Activated CD8-positive, alpha-beta memory T cell treated with anti-CD3 and anti-CD28 coated beads, Interleukin-2, amount 50 U/mL, for 48 hours (primary cell): ENCODE results near the gene MAP4K4.
A peak's percentile ranks its signal among the peaks of the same experiment; 100 is the strongest.
"Not testable (repeated sequence)": the region's sequence is repeated elsewhere in the genome, so short reads cannot be mapped to it uniquely, and the experiment has no call there.

Experiments used
- DNase-seq: peaks from one replicate; pipeline ENCODE4 v3.0.0-alpha.2; 2020

The MAP4K4 gene

GRCh38 chr2:101882769-101883307, 185.3 kb downstream of the MAP4K4 start:
- DNase-seq: no peak

GRCh38 chr2:101883860-101884259, 186.4 kb downstream of the MAP4K4 start:
- no peak for DNase-seq

GRCh38 chr2:101884423-101884822, 186.9 kb downstream of the MAP4K4 start:
- no peak for DNase-seq

DNA sequence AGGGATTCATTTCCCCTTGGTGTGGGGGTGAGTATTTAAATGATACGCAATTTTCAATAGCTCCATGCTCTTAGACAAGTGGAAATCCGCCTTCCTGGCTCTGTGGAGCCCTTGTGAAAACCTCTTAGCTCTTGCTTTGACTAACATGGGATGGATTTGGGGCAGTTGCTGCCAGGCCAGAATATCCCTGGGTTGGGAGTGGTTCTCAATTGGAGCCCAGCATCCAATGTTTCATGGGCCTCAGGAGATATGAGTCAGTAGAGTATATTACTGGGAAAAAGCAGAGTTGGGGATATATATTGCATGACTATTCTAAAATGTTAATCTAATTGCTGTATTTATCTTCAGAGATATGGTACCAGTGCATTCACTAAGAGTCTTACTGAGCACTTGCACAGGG, 189.8 kb downstream of the MAP4K4 start:
- DNase-seq: no peak

GRCh38 chr2:101889460-101890098, 192.1 kb downstream of the MAP4K4 start:
- no peak for DNase-seq

GRCh38 chr2:101892377-101892776, 194.9 kb downstream of the MAP4K4 start:
- DNase-seq: no peak

GRCh38 chr2:101893681-101894381, 196.3 kb downstream of the MAP4K4 start:
- DNase-seq: no peak

DNA sequence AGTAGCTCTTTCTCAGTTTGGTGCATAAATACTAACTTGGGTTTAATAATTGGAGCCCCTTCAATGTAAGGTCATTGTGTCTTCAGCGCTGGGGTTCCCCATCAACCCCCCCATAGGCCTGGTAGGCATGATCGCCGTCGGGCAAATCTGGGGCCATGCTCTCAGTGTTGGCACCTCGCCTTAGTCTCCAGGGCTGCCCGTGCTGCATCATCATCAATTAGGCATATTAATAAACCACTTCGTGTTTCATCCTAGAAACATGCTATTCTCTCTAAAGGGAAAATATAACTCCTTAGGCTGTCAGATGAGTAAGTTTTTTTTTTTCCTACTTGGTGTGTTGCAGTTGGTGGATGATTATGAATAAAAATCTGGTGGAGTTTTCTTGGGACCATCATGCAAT, 197.5 kb downstream of the MAP4K4 start:
- DNase-seq: no peak

- DNase-seq: no peak
These were observed 198.4 kb downstream of the MAP4K4 start for GRCh38 chr2:101895819-101896322.

DNA sequence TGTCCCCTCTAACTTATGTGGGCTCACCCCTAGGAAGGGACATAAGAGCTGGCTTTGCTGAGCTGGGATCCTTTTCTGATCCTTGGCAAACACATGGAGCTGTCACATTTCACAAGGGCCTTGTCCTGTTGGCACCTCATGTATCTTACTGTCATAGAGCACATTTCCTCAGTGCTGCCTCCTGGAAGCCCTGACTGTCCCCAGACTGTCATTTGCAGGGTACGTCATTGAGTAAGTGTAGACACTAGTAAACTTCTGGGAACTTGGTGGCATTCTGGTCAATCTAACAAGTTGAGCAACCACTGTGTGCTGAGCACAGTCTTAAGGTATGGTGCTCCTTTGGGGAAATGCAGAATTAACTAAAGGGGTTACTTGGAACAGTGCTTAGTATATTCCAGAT, 199.8 kb downstream of the MAP4K4 start:
- DNase-seq: no peak

DNA sequence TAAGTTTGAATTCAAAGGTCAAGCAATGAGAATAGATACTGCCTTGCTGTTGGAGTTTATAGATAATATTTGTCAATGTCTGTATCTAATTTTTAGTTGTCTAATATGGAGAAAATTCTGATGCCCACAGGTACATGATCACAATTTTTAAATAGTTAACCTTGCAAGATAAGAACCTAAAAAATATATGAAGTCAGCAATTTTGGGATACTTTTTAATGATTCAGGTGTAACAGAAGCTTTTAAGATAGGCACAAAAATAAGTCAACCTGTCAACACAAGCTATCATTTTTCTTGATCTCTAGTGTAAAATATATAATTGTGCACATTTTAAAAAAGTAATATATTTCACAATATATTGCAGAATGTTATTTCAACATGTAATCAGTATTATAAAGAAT, 201.8 kb downstream of the MAP4K4 start:
- no peak for DNase-seq

DNA sequence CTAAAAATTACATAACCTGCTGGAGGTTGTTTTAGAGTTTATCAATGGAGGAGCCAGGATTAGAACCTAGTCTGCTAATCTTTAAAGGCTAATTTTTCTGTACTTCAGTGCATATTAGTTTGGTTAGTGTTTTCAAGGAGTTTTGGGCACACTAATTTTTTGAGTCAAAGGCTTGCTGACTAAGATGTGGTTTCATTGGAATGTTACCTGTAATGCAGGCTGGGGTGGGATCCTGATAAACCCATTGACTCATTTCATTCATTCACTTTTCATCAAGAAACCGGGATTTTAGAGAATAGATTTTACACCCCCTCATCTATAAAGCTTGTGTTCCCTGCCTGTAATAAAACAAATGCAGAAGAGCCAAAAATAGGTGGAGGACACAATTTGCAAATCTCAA, 202.4 kb downstream of the MAP4K4 start:
- DNase-seq: no peak

GRCh38 chr2:101900375-101900774, 202.9 kb downstream of the MAP4K4 start:
- peak; percentile 64 for DNase-seq

- DNase-seq: no peak
These were observed 203.7 kb downstream of the MAP4K4 start for GRCh38 chr2:101901241-101901640.

- DNase-seq: no peak
These were observed 204.7 kb downstream of the MAP4K4 start for GRCh38 chr2:101902169-101902568.

- DNase-seq: no peak
These were observed 207.4 kb downstream of the MAP4K4 start for GRCh38 chr2:101904916-101905315.

DNA sequence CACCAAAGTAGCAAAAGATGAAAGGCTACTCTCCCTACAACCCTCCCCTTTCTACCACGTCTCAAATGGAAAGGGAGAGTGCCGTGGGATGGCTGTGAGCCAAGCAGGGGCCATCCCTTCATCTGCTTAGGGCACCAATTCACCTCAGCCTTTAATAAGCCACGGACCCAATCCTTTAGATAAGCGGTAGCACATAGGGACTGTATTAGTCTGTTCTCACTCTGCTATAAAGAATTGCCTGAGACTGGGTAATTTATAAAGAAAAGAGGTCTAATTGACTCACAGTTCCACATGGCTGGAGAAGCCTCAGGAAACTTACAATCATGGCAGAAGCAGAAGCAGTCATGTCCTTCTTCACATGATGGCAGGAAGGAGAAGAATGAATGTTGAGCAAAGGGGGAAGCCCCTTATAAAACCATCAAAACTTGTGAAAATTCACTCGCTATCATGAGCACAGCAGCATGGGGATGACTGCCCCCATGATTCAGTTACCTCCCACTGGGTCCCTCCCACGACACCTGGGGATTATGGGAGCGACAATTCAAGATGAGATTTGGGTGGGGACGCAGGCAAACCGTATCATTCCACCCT, 208.3 kb downstream of the MAP4K4 start:
- no peak for DNase-seq

DNA sequence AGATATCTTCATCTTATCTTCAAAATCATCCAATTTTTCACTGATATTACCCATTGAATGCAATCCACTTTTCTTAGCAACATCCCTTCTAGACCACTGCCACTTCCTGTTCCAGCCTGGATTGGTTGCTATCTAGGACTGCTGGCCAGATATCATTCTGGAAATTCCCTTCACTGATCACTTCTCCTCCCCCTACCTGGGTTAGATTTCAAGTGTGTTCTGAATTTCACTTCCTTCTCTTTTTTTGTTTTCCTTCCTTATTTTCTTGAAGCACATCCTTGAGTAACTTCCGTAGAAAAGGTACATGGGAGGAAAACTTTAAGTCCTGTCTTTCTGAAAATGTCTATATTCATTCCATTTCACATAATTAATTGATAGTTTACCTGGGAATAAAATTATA, 212.3 kb downstream of the MAP4K4 start:
- no peak for DNase-seq

DNA sequence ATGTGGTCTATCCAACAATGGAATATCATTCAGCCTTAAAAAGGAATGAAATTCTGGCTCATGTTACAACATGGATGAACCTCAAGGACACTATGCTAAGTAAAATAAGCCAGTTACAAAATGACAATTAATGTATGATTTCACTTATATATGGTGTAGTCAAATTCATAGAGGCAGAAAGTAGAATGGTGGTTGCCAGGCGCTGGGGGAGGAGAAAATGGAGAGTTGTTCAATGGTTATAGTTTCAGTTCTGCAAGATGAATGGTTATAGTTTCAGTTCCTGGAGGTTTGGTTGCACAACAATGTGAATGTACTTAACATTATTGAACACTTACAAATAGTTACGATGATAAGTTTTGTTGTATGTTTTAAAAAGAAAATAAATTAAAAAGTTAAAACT, 215.0 kb downstream of the MAP4K4 start:
- no peak for DNase-seq

DNA sequence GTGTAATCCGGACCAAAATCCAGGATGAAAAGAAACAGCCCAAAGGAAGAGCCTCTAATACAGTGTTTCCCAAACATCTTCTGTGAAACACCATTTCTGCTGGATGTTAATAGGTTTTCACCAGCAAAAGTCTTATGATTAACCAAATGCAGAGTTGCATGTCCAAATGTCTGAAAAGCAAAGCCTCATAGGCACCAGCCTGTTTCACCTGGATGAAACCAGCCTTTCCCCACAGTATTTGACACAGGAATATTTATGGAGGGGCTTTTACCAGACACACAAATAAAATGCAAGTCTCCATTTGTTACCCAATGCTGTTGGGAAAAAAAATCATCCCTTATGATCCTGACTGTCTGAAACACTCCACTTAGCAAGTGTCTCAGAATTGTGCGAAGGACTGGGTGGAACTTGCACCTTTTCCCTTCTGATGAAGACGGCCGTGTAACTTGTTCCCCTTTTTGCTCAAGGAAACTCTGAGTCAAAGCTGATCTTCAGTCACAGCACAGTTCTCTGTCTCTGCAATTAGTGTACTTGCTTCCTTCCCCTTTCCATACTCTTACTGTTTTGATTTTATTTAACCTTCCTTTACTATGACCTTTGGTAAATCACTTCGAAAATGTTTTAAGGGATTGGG, 223.9 kb downstream of the MAP4K4 start:
- no peak for DNase-seq

DNA sequence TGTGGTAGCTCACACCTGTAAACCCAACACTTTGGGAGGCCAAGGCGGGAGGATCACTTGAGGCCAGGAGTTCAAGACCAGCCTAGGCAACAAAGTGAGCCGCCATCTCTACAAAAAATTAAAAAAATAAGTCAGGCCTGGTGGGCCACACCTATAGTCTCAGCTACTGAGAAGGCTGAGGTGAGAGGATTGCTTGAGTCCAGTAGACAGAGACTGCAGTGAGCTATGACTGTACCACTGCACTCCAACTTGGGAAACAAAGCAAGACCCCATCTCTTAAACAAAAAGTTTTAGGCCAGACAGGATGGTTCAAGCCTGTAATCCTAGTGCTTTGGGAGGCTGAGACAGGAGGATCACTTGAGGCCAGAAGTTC, 224.4 kb downstream of the MAP4K4 start:
- no peak for DNase-seq

DNA sequence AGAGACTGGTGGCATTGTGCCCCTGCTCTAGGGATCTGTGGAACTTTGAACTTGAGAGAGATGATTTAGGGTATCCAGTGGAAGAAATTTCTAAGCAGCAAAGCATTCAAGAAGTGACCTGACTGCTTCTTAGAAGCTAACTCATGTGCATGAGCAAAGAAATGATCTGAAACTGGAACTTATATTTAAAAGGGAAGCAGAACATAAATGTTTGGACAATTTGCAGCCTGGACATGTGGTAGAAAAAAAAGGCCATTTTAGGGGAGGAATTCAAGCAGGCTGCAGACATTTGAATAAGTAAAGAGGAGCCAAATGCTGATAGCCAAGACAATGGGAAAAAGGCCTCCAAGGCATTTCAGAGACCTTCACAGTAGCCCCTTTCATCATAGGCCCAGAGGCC, 226.8 kb downstream of the MAP4K4 start:
- DNase-seq: not testable (repeated sequence)

DNA sequence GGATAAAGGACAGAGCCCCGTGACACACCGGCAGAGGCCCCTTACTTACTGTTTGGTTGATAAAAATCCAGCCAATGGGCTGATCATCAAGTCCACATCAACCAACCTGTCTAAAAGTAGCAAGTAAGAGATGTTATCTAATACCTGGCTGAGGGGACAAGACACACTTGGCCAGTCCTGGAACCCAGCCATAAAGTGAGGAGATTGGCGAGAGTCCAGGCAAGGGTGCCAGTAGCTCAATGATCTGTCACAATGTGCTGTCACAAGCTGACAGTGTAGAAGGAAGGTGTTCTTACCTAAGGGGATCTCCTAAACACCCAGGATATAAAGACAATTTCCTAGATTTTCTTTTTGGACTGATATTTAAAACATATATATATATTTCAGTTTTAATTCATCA, 232.5 kb downstream of the MAP4K4 start:
- no peak for DNase-seq

- no peak for DNase-seq
These were observed 233.3 kb downstream of the MAP4K4 start for GRCh38 chr2:101930847-101931246.
